HFF-Myc (cell line): ENCODE results near the gene DHFR2.

Experiments used
- DNase-seq: peaks from one replicate; pipeline ENCODE4 v3.0.0-alpha.2; 2011; ENCODE audit warnings: low read depth; ENCODE audit errors: extremely low read depth
- H3K4me3 ChIP-seq: replicated peaks from 2 replicates; pipeline ENCODE4 v1.5.1; 2011; ENCODE audit warnings: low read depth, mild to moderate bottlenecking, control low read depth, low read length
- TF ChIP-seq, protein P1 (sequence below): IDR thresholded peaks from 2 replicates; pipeline ENCODE4 v1.5.1; 2012; ENCODE audit warnings: mild to moderate bottlenecking, low read depth, low read length, control low read depth; ENCODE audit errors: missing control alignments

DHFR2 gene

DNA sequence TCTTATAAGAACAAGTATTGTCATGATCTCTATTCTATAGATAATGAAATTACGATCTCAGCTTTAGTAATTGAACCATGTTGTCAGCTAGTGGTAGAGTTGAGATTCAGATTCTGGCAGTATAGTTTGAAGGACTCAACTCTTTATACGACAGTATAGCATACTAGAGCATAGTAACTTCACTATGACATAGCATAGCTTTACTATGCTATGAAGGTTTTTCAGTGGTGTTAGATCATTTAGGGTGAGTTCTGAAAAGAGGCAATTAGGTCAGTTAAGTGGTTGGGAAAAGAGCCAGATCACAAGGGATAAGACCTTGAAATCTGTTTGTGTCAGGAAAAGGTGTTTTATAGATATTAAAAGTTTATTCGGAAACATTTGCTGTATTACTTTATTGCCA, 42.4 kb downstream of the DHFR2 start:
- H3K4me3 ChIP-seq, result no peak overlapping the region
- DNase-seq, result no peak
- TF ChIP-seq, protein P1, sequence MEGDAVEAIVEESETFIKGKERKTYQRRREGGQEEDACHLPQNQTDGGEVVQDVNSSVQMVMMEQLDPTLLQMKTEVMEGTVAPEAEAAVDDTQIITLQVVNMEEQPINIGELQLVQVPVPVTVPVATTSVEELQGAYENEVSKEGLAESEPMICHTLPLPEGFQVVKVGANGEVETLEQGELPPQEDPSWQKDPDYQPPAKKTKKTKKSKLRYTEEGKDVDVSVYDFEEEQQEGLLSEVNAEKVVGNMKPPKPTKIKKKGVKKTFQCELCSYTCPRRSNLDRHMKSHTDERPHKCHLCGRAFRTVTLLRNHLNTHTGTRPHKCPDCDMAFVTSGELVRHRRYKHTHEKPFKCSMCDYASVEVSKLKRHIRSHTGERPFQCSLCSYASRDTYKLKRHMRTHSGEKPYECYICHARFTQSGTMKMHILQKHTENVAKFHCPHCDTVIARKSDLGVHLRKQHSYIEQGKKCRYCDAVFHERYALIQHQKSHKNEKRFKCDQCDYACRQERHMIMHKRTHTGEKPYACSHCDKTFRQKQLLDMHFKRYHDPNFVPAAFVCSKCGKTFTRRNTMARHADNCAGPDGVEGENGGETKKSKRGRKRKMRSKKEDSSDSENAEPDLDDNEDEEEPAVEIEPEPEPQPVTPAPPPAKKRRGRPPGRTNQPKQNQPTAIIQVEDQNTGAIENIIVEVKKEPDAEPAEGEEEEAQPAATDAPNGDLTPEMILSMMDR, result no peak

DNA sequence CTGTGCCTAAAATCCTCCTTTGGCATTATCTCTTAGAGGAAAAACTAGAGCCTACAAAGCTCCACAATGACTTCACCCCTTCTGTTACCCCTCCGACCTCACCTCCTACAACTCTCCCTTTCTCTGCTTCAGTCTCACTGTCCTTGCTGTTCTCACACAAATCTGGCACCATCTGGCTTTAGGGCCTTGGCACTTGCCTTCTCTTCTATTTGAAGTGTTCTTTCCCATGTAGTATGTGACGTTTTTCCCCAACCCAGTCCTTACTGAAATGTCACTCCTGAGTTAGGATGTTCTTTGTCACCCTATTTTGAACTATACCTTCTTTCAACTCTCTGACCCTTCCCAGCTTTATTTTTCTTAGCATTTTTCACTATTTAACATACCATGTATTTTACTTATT, 43.1 kb downstream of the DHFR2 start:
- H3K4me3 ChIP-seq, result no peak overlapping the region
- DNase-seq, result no peak
- TF ChIP-seq, protein P1, result no peak

DNA sequence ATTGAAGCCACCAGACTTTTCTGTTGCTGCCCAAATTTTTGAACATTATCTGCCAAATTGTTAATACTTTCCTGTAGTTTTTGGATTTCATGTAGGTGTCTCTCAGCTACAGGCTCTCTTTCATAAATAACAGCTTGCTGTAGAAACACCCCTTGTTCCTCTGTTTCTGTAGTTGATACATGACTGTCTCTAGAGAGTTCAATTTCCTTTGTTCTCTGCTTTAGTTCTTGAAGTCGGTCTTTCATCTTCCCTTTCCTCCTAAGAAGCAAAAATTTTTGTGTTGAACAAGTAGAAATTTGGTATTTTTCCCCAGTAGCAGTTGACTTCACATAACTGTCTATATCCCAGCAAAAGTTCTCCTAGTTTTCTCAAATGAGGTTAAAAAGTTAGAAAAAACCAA, 47.7 kb downstream of the DHFR2 start:
- no peak overlapping the region for H3K4me3 ChIP-seq
- TF ChIP-seq, protein P1, result no peak
- DNase-seq, result no peak

DNA sequence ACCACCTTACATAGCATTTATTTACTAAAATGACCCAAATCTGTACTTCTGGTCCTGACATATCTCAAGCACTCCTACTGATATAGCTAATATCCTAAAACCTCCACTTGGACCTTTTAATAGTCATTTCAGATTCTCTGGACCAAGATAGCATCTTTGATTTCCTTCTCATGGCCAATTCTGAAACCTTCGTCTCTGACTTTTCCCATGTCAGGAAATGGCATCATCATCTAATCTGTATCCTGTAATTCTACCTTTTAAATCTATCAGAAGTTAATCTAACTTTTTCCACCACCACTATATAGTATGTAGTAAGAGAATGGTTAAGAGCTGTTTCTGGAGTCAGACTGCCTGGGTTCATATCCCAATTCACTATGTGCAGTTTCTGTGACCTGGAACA, 50.5 kb downstream of the DHFR2 start:
- TF ChIP-seq, protein P1, result no peak
- no peak for DNase-seq
- H3K4me3 ChIP-seq, result no peak overlapping the region

DNA sequence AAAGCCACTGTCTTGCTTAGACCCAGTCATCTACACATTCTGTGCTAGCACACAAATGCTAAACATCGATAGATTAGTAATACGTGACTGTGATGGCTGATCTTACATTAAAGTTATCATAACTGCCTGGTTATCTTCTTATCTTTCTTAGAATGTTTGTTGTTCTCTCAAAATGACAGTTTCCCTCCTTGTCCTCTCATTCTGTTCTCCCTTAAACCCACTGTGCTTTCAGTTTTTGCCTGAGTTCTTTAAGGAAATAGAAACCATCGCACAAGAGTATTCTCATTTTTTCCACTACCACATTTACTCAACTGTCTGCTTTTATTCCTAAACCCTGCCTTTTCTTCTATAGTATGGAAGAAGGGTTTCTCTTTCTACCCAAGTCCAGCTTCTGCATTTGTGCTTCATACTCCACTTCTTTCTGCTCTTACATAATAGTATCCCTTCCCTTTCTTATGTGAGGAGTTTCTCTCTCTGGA, 51.4 kb downstream of the DHFR2 start:
- DNase-seq, result no peak
- no peak overlapping the region for H3K4me3 ChIP-seq
- TF ChIP-seq, protein P1, result no peak

DNA sequence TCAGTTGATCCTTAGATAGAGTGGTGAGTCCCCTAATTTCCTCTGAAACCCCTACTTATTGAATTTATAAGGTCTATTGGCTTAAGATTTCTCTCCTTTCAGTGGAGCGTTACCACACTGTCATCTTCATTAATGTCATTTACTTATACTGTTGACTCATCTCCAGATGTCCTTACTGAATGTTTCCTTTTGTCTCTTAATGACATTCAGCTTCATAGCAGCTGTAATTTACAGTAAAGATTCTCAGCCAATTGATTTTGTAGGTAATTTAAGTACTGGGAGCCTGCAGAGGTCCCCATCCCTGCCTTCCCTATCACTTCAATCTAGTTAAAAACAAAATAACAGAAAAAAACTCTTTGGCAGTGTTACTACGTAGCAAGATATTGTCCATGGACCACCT, 53.1 kb downstream of the DHFR2 start:
- TF ChIP-seq, protein P1, result no peak
- H3K4me3 ChIP-seq, result no peak overlapping the region
- no peak for DNase-seq

DNA sequence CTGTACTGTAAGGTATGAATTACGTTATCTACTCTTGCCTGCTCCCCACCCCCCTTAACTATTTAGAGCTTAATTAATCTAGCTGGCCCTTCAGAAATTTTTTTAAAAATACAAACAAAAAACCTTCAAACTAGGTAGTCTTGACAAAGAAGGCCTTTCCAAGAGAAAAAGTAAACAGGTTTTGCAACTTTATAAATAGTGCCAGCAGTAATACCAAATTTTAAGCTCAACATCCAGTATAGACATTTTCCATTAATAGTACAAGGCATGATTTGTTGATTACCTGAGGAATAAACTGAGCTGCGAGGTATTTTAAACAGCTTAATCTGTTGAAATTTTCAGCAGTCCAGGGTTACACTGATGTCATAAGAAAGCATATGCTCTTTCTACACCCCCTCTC, 54.5 kb downstream of the DHFR2 start:
- DNase-seq, result no peak
- H3K4me3 ChIP-seq, result no peak overlapping the region
- TF ChIP-seq, protein P1, result no peak
